Measurements from ENCODE around the gene WDR81.

DNA sequence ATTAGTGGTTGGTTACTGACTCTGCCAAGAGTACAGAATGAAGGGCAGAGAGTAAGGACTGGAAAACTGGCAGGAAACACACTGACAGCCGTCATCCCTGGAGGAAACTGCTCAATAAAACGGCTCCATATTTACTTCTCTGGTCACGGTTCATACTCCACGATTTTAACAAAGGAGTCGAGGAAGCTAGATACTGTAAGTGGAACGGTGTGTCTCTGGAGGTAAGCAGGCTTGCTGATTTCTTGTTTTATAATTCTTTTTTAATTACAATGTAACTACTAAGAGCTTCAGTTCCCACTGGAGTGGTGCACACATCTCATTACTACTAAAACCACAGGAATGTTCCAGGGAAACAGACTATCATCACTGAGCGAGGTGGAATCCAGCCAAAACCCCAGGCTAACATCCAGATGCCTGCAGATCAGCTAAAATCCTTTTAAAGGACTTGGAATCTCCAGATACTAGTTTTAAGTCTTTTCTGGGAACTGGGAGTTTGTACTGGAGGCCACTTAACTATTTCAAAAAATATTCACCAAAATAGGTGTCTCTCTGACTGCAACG, 55.1 kb downstream of the WDR81 start:
- no peak for TF ChIP-seq CTCF (IDR thresholded peaks at IDR 0.05)
- no peak for TF ChIP-seq POLR2A (IDR thresholded peaks at IDR 0.05)
- TF ChIP-seq POLR2AphosphoS5 (IDR thresholded peaks at IDR 0.05), result peak in 2 of 3 donors; percentile 3 to 30
- no peak for TF ChIP-seq EP300 (IDR thresholded peaks at IDR 0.05)

Data from stomach (tissue), 4 donors.